A549 (cell line): Measurements from ENCODE around the gene EIF3D.

ENCODE experiments used
- BCL3 ChIP-seq: fragments of >200 bp; sonication (Bioruptor Twin); formaldehyde crosslinking; IDR thresholded peaks from 3 replicates; pipeline ENCODE4 v1.6.1; 2016
- CTCF ChIP-seq: fragments of >200 bp; sonication (Bioruptor Twin); formaldehyde crosslinking; IDR thresholded peaks from 3 replicates; pipeline ENCODE4 v1.5.1; 2016
- ELK1 ChIP-seq: fragments of 150-350 bp; IDR thresholded peaks from 2 replicates; pipeline ENCODE4 v1.6.1; 2014; ENCODE audit warnings: low read depth, mild to moderate bottlenecking, low read length
- HEYL ChIP-seq: fragments of 250-450 bp; sonication (Bioruptor Pico); IDR thresholded peaks from 2 replicates; pipeline ENCODE4 v1.8.0; 2021; ENCODE audit warnings: mild to moderate bottlenecking, moderate library complexity
- HMGXB4 ChIP-seq: fragments of 250-450 bp; sonication (Bioruptor Pico); IDR thresholded peaks from 2 replicates; pipeline ENCODE4 v1.5.0; 2021; ENCODE audit warnings: mild to moderate bottlenecking, moderate library complexity, borderline replicate concordance
- MAZ ChIP-seq: fragments of 150-350 bp; IDR thresholded peaks from 2 replicates; pipeline ENCODE4 v1.6.1; 2014; ENCODE audit warnings: antibody characterized with exemption, low read depth, low read length, borderline replicate concordance
- NFE2L2 ChIP-seq: fragments of 150-350 bp; conservative IDR thresholded peaks from 2 replicates; pipeline ENCODE4 v1.6.1; 2014; ENCODE audit warnings: low read length
- POLR2A ChIP-seq: IDR thresholded peaks from 2 replicates; pipeline ENCODE4 v1.6.1; 2012; ENCODE audit warnings: mild to moderate bottlenecking, low read length
- RAD21 ChIP-seq, 2 experiments: fragments of >200 bp in 1 of 2; sonication (Bioruptor Twin) in 1 of 2; formaldehyde crosslinking in 1 of 2; IDR thresholded peaks in 1 of 2; conservative IDR thresholded peaks in 1 of 2; 2 replicates in 1 of 2; 3 replicates in 1 of 2; pipeline ENCODE4 v1.6.1; 2012 to 2018; ENCODE audit warnings: inconsistent platforms in 1 of 2
- RFX5 ChIP-seq: fragments of 450-650 bp; IDR thresholded peaks from 2 replicates; pipeline ENCODE4 v1.7.1; 2014; ENCODE audit warnings: antibody characterized with exemption, mild to moderate bottlenecking, moderate library complexity
- ZC3H11A ChIP-seq: fragments of 450-650 bp; IDR thresholded peaks from 2 replicates; pipeline ENCODE4 v1.6.1; 2014; ENCODE audit warnings: antibody characterized with exemption, mild to moderate bottlenecking

GRCh38 chr22:36467042-36467810 lies 61.7 kb downstream of the EIF3D start:
- TF ChIP-seq MAZ (no peak), RFX5 (no peak), CTCF (no peak), BCL3 (no peak), ZC3H11A (no peak), NFE2L2 (no peak), POLR2A (no peak), HEYL (CRISPR knock-in tag) (no peak), HMGXB4 (no peak), RAD21 (conservative IDR thresholded peaks at IDR 0.05 in 1 of 2, IDR thresholded peaks at IDR 0.05 in 1 of 2) (no peak), ELK1 (no peak)
